Measurements from ENCODE around the gene LTBP1. TPM values are rescaled to one million over a fixed set of nuclear protein-coding genes. Genes with fewer than 3 reads are reported as not detected.
"Not testable (repeated sequence)": the region's sequence is repeated elsewhere in the genome, so short reads cannot be mapped to it uniquely, and the experiment has no call there.

Gene LTBP1
- total RNA-seq, 2 experiments from 2014 or later = 0.10 to 0.27 TPM

GRCh38 chr2:33350632-33351031 lies 403.9 kb downstream of the LTBP1 start:
- DNase-seq = no peak
- H3K4me3 Mint-ChIP-seq = no peak overlapping the region
- no peaks in the 10 kb centered on the region for H3K4me1 Mint-ChIP-seq (ENCODE audit: low read depth)
- intact Hi-C loops (cut with micrococcal nuclease) = no loop called here
- H3K9me3 Mint-ChIP-seq = peaks cover 6% of the 10 kb centered on the region
- H3K36me3 Mint-ChIP-seq = no peaks in the 10 kb centered on the region
- POLR2A ChIA-PET = no interaction called here
- CTCF ChIA-PET = interaction anchor here (0.6 kb wide), 1 partner anchor 8 kb away, joined by 3 read pairs; no protein-coding TSS in a partner anchor
- H3K27ac Mint-ChIP-seq = no peak overlapping the region
- peaks cover 2% of the 10 kb centered on the region for H3K27me3 Mint-ChIP-seq

GRCh38 chr2:33351781-33352180 lies 405.0 kb downstream of the LTBP1 start:
- intact Hi-C loops (cut with micrococcal nuclease) = no loop called here
- peaks cover 2% of the 10 kb centered on the region for H3K36me3 Mint-ChIP-seq
- peaks cover 2% of the 10 kb centered on the region for H3K27me3 Mint-ChIP-seq
- no peak overlapping the region for H3K4me3 Mint-ChIP-seq
- H3K4me1 Mint-ChIP-seq (ENCODE audit: low read depth) = no peaks in the 10 kb centered on the region
- H3K9me3 Mint-ChIP-seq = peaks cover 16% of the 10 kb centered on the region
- H3K27ac Mint-ChIP-seq = no peak overlapping the region
- DNase-seq = no peak
- CTCF ChIA-PET = no interaction called here
- POLR2A ChIA-PET = no interaction called here

- intact Hi-C loops (cut with micrococcal nuclease) = no loop called here
- H3K4me3 Mint-ChIP-seq = no peak overlapping the region
- H3K9me3 Mint-ChIP-seq = peaks cover 19% of the 10 kb centered on the region
- H3K27ac Mint-ChIP-seq = no peak overlapping the region
- H3K36me3 Mint-ChIP-seq = peaks cover 3% of the 10 kb centered on the region
- H3K27me3 Mint-ChIP-seq = peaks cover 2% of the 10 kb centered on the region
- no peaks in the 10 kb centered on the region for H3K4me1 Mint-ChIP-seq (ENCODE audit: low read depth)
- POLR2A ChIA-PET = no interaction called here
- DNase-seq = no peak
- CTCF ChIA-PET = no interaction called here
Measured at GRCh38 chr2:33354981-33355380, 408.2 kb downstream of the LTBP1 start.

- Mint-ChIP-seq H3K4me1 (ENCODE audit: low read depth) (no peaks in the 10 kb centered on the region), H3K27me3 (peaks cover 2% of the 10 kb centered on the region), H3K36me3 (peaks cover 3% of the 10 kb centered on the region), H3K9me3 (peaks cover 19% of the 10 kb centered on the region), H3K27ac (no peak overlapping the region), H3K4me3 (no peak overlapping the region)
- ChIA-PET CTCF (interaction anchor here (1.1 to 2.0 kb wide), 2 partner anchors 13 to 73 kb away, joined by 4 to 6 read pairs; no protein-coding TSS in a partner anchor), POLR2A (no interaction called here)
- intact Hi-C loops (cut with micrococcal nuclease) = no loop called here
- no peak for DNase-seq
Measured at GRCh38 chr2:33358878-33359277, 412.1 kb downstream of the LTBP1 start.

- CTCF ChIA-PET = no interaction called here
- peaks cover 2% of the 10 kb centered on the region for H3K27me3 Mint-ChIP-seq
- POLR2A ChIA-PET = no interaction called here
- H3K36me3 Mint-ChIP-seq = no peaks in the 10 kb centered on the region
- no peaks in the 10 kb centered on the region for H3K4me1 Mint-ChIP-seq (ENCODE audit: low read depth)
- no peaks in the 10 kb centered on the region for H3K9me3 Mint-ChIP-seq
- intact Hi-C loops (cut with micrococcal nuclease) = loop anchor here (10.0 kb wide), 1 partner anchor 89 kb away; no protein-coding TSS in a partner anchor
- no peak for DNase-seq
- no peak overlapping the region for H3K27ac Mint-ChIP-seq
- no peak overlapping the region for H3K4me3 Mint-ChIP-seq
Measured at GRCh38 chr2:33363325-33364298, 416.9 kb downstream of the LTBP1 start.

GRCh38 chr2:33365264-33365970 lies 418.7 kb downstream of the LTBP1 start:
- DNase-seq = no peak
- Mint-ChIP-seq H3K27me3 (peaks cover 2% of the 10 kb centered on the region), H3K36me3 (no peaks in the 10 kb centered on the region), H3K27ac (no peak overlapping the region), H3K4me3 (no peak overlapping the region), H3K4me1 (ENCODE audit: low read depth) (no peaks in the 10 kb centered on the region), H3K9me3 (no peaks in the 10 kb centered on the region)
- ChIA-PET POLR2A (no interaction called here), CTCF (interaction anchor here (0.8 to 0.9 kb wide), 2 partner anchors 8 to 218 kb away, joined by 3 to 4 read pairs; no protein-coding TSS in a partner anchor)
- intact Hi-C loops (cut with micrococcal nuclease) = loop anchor here (10.0 kb wide), 1 partner anchor 91 kb away; no protein-coding TSS in a partner anchor

- CTCF ChIA-PET = interaction anchor here (0.8 to 1.3 kb wide), 3 partner anchors 9 to 217 kb away, joined by 3 to 4 read pairs (median 3); no protein-coding TSS in a partner anchor
- Mint-ChIP-seq H3K4me1 (ENCODE audit: low read depth) (no peaks in the 10 kb centered on the region), H3K27ac (no peak overlapping the region), H3K4me3 (no peak overlapping the region), H3K27me3 (peaks cover 2% of the 10 kb centered on the region), H3K36me3 (no peaks in the 10 kb centered on the region), H3K9me3 (no peaks in the 10 kb centered on the region)
- intact Hi-C loops (cut with micrococcal nuclease) = loop anchor here (10.0 kb wide), 1 partner anchor 92 kb away; no protein-coding TSS in a partner anchor
- DNase-seq = no peak
- POLR2A ChIA-PET = no interaction called here
Measured at GRCh38 chr2:33366473-33366872, 419.7 kb downstream of the LTBP1 start.

- H3K27me3 Mint-ChIP-seq; H3K36me3 Mint-ChIP-seq; H3K4me3 Mint-ChIP-seq; CTCF ChIA-PET; H3K9me3 Mint-ChIP-seq; H3K27ac Mint-ChIP-seq; DNase-seq; POLR2A ChIA-PET; H3K4me1 Mint-ChIP-seq (ENCODE audit: low read depth): not testable (repeated sequence)
- intact Hi-C loops (cut with micrococcal nuclease) = loop anchor here (10.0 kb wide), 1 partner anchor 94 kb away; no protein-coding TSS in a partner anchor
Measured at GRCh38 chr2:33368524-33368923, 421.8 kb downstream of the LTBP1 start.

GRCh38 chr2:33369191-33369590 lies 422.4 kb downstream of the LTBP1 start:
- no peak overlapping the region for H3K4me3 Mint-ChIP-seq
- ChIA-PET POLR2A (no interaction called here), CTCF (no interaction called here)
- no peak overlapping the region for H3K27ac Mint-ChIP-seq
- DNase-seq = no peak
- peaks cover 2% of the 10 kb centered on the region for H3K27me3 Mint-ChIP-seq
- no peaks in the 10 kb centered on the region for H3K4me1 Mint-ChIP-seq (ENCODE audit: low read depth)
- intact Hi-C loops (cut with micrococcal nuclease) = loop anchor here (10.0 kb wide), 1 partner anchor 94 kb away; no protein-coding TSS in a partner anchor
- H3K9me3 Mint-ChIP-seq = no peaks in the 10 kb centered on the region
- H3K36me3 Mint-ChIP-seq = no peaks in the 10 kb centered on the region

- Mint-ChIP-seq H3K36me3 (no peaks in the 10 kb centered on the region), H3K27ac (no peak overlapping the region), H3K4me1 (ENCODE audit: low read depth) (no peaks in the 10 kb centered on the region), H3K4me3 (no peak overlapping the region), H3K9me3 (no peaks in the 10 kb centered on the region), H3K27me3 (no peaks in the 10 kb centered on the region)
- no peak for DNase-seq
- ChIA-PET POLR2A (no interaction called here), CTCF (interaction anchor here (1.6 to 2.1 kb wide), 3 partner anchors 9 to 597 kb away, joined by 6 to 10 read pairs (median 7); no protein-coding TSS in a partner anchor)
- intact Hi-C loops (cut with micrococcal nuclease) = loop anchor here (10.0 kb wide), 2 partner anchors 336 to 426 kb away; partner anchors contain the start of gene LTBP1
Measured at GRCh38 chr2:33370636-33371265, 424.0 kb downstream of the LTBP1 start.

GRCh38 chr2:33371304-33372090 lies 424.7 kb downstream of the LTBP1 start:
- Mint-ChIP-seq H3K27me3 (no peaks in the 10 kb centered on the region), H3K4me1 (ENCODE audit: low read depth) (no peaks in the 10 kb centered on the region), H3K27ac (no peak overlapping the region), H3K36me3 (no peaks in the 10 kb centered on the region), H3K4me3 (no peak overlapping the region), H3K9me3 (no peaks in the 10 kb centered on the region)
- ChIA-PET CTCF (interaction anchor here (0.9 to 2.1 kb wide), 12 partner anchors 8 to 598 kb away, joined by 3 to 19 read pairs (median 6); no protein-coding TSS in a partner anchor), POLR2A (no interaction called here)
- DNase-seq = no peak
- intact Hi-C loops (cut with micrococcal nuclease) = loop anchor here (2.0 to 10.0 kb wide), 3 partner anchors 337 to 599 kb away; partner anchors contain the start of gene LTBP1
